Measurements from ENCODE around the gene PEX13.
A peak's percentile ranks its signal among the peaks of the same experiment; 100 is the strongest.

Gene PEX13

DNA sequence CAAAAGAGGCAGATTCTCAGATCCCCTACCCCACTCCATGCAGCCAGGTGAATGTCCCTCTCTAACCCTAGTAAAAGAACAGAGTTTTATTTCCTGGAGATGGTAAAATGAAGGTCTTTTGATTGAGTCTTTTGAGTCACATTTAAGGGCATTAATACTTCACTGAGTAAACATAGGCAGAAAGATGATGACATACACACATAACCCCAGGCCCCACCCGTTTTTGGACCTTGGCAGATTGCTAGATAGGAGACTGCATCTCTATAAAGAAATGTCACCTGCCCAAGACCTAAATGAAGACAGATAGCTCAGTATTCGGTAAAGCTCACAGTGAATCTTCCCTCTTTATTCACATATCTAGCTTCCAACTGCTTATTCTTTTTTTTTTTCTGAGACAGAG lies 28.3 kb upstream of the PEX13 start:
- Histone ChIP-seq H3K4me1 (ENCODE audit: control extremely low read depth in 1 of 4, control insufficient read depth in 4 of 4, insufficient read depth in 4 of 4, low read length in 3 of 4) (peaks cover 0 to 14% (median under 1%) of the 10 kb centered on the region in 4 experiments), H3K27me3 (replicated peaks in 2 of 5; ENCODE audit: control insufficient read depth in 4 of 5, insufficient read depth in 5 of 5, low read length in 4 of 5) (no peaks in the 10 kb centered on the region), H3K27ac (ENCODE audit: insufficient read depth in 1 of 2, low read depth in 1 of 2, low read length in 2 of 2, poor library complexity in 1 of 2, severe bottlenecking in 2 of 2) (no peak overlapping the region), H3K36me3 (ENCODE audit: control insufficient read depth in 4 of 4, insufficient read depth in 4 of 4, low read length in 3 of 4) (no peaks in the 10 kb centered on the region), H3K4me3 (ENCODE audit: control insufficient read depth in 1 of 7, extremely low read depth in 1 of 7, insufficient read depth in 4 of 7, low read depth in 2 of 7, low read length in 6 of 7) (no peak overlapping the region), H3K9me3 (ENCODE audit: control extremely low read depth in 1 of 5, control insufficient read depth in 4 of 5, insufficient read depth in 2 of 5, low read depth in 1 of 5, low read length in 4 of 5) (peaks cover 0 to 12% (median 4%) of the 10 kb centered on the region in 5 experiments)
- WGBS (ENCODE audit: insufficient coverage), result 93% methylated on average over 2 of the region's 2 CpGs
- ChIA-PET POLR2A (no interaction called here), CTCF (interaction anchor here (1.1 to 2.3 kb wide), 2 partner anchors 10 to 23 kb away, joined by 3 to 6 read pairs; no protein-coding TSS in a partner anchor)
- no peak for DNase-seq

DNA sequence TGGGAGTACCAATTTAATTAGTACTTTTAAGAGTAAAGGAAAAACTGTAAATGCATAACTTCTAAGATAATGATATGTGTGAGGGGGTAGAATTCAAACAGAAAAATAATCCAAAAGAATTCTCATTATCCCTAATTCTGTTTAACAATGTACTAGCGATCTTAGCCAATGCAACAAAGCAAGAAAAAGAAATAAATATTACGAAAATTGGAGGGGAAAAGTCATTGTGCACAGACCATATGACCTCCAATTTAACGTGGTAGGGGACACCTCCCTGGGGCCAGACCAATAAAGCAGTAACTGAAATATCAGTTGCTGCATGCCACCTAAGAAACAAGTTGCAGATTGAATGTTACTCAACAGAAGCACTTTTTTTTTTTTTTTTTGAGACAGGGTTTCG lies 25.9 kb upstream of the PEX13 start:
- Histone ChIP-seq H3K4me3 (ENCODE audit: control insufficient read depth in 1 of 7, extremely low read depth in 1 of 7, insufficient read depth in 4 of 7, low read depth in 2 of 7, low read length in 6 of 7) (no peak overlapping the region), H3K27ac (ENCODE audit: insufficient read depth in 1 of 2, low read depth in 1 of 2, low read length in 2 of 2, poor library complexity in 1 of 2, severe bottlenecking in 2 of 2) (no peak overlapping the region), H3K36me3 (ENCODE audit: control insufficient read depth in 4 of 4, insufficient read depth in 4 of 4, low read length in 3 of 4) (no peaks in the 10 kb centered on the region), H3K4me1 (ENCODE audit: control extremely low read depth in 1 of 4, control insufficient read depth in 4 of 4, insufficient read depth in 4 of 4, low read length in 3 of 4) (peaks cover 0 to 8% (median 0%) of the 10 kb centered on the region in 4 experiments), H3K9me3 (ENCODE audit: control extremely low read depth in 1 of 5, control insufficient read depth in 4 of 5, insufficient read depth in 2 of 5, low read depth in 1 of 5, low read length in 4 of 5) (peaks cover 0 to 12% (median 4%) of the 10 kb centered on the region in 5 experiments), H3K27me3 (replicated peaks in 2 of 5; ENCODE audit: control insufficient read depth in 4 of 5, insufficient read depth in 5 of 5, low read length in 4 of 5) (no peaks in the 10 kb centered on the region)
- ChIA-PET POLR2A (no interaction called here), CTCF (interaction anchor here (1.3 to 2.3 kb wide), 2 partner anchors 8 to 15 kb away, joined by 3 to 6 read pairs; no protein-coding TSS in a partner anchor)
- no peak for DNase-seq
- 100% methylated on average over 3 of the region's 4 CpGs for WGBS (ENCODE audit: insufficient coverage)

DNA sequence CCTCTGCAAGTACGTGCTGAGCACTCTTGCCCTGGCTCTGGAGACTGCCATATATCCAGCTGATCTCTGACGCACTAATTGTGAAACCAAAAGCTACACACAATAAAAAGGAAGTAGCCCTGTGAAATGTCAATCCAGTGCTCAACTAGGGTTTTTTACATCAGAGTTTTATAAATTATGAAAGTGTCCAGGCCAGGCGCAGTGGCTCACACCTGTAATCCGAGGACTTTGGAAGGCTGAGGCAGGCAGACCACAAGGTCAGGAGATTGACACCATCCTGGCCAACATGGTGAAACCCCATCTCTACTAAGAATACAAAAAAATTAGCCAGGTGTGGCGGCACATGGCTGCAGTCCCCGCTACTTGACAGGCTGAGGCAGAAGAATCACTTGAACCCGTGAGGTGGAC lies 24.5 kb upstream of the PEX13 start:
- Histone ChIP-seq H3K9me3 (ENCODE audit: control extremely low read depth in 1 of 5, control insufficient read depth in 4 of 5, insufficient read depth in 2 of 5, low read depth in 1 of 5, low read length in 4 of 5) (peaks cover 0 to 12% (median 4%) of the 10 kb centered on the region in 5 experiments), H3K27ac (ENCODE audit: insufficient read depth in 1 of 2, low read depth in 1 of 2, low read length in 2 of 2, poor library complexity in 1 of 2, severe bottlenecking in 2 of 2) (no peak overlapping the region), H3K4me3 (ENCODE audit: control insufficient read depth in 1 of 7, extremely low read depth in 1 of 7, insufficient read depth in 4 of 7, low read depth in 2 of 7, low read length in 6 of 7) (peak overlapping the region in 2 of 7 experiments; percentile 5 to 52), H3K4me1 (ENCODE audit: control extremely low read depth in 1 of 4, control insufficient read depth in 4 of 4, insufficient read depth in 4 of 4, low read length in 3 of 4) (no peaks in the 10 kb centered on the region), H3K36me3 (ENCODE audit: control insufficient read depth in 4 of 4, insufficient read depth in 4 of 4, low read length in 3 of 4) (peaks cover 0 to 2% (median 0%) of the 10 kb centered on the region in 4 experiments), H3K27me3 (replicated peaks in 2 of 5; ENCODE audit: control insufficient read depth in 4 of 5, insufficient read depth in 5 of 5, low read length in 4 of 5) (no peaks in the 10 kb centered on the region)
- 87% methylated on average over 7 of the region's 7 CpGs for WGBS (ENCODE audit: insufficient coverage)
- peak in 2 of 3 donors; percentile 73 to 74 for DNase-seq
- CTCF ChIA-PET, result interaction anchor here (1.3 to 1.7 kb wide), 5 partner anchors 13 to 318 kb away, joined by 3 to 4 read pairs (median 3); no protein-coding TSS in a partner anchor
- POLR2A ChIA-PET, result no interaction called here

DNA sequence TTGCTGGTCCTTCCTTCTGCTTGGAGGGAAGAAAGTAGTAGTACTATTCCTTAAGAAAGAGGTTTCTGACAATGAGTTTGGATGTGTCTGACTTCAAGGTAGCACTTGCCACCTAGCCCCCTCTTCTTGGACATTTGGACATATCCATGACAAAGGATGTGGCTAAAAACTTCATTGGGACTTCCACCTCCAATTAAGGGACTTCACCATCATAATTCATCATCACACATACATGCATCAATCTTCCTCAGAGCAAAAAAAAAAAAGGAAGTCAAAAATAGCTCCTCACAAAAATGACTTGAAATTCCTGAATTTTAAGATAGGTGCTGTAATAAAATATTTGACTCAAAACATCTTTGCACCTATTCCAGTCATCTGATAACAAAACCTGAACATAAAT lies 23.4 kb upstream of the PEX13 start:
- ChIA-PET CTCF (interaction anchor here (0.6 kb wide), 1 partner anchor 31 kb away, joined by 3 read pairs; no protein-coding TSS in a partner anchor), POLR2A (interaction anchor here (0.7 kb wide), 1 partner anchor 319 kb away, joined by 4 read pairs; no protein-coding TSS in a partner anchor)
- no peak for DNase-seq

DNA sequence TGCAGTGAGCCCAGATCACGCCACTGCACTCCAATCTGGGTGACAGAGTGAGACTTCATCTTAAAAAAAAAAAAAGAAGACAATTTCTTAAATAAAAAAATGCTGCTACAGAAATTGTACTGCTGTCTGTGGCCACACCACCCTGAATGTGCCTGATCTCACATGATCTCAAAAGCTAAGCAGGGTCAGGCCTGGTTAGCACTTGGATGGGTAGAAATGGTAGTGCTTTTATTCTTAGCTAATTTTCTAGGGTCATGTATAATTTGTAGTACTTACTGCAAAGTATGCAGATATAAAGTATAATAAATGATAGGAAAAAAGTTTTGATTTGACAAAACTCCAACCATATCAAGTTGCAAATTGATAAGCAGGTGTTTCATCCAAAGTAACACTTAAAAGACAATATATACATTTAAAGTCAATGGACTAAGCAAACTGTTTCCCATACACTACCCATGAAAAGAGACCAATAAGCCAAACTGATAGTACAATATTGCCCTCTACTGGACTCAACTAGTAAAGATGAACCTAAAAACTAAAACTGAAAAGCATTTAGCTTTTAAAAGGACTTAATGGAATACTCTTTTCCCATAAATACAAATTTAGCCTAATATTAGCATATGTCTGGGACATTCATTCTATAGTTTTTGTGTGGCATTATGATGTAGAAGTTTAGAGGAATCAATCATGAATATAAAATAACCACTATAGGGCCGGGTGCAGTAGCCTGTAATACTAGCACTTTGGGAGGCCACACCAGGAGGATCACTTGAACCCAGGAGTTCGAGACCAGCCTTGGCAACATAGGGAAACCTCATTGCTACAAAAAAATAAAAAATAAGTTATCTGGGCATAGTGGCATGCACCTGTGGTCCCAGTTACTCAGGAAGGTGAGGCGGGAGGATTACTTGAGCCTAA lies 18.6 kb upstream of the PEX13 start:
- no peak overlapping the region for H3K27ac ChIP-seq (ENCODE audit: insufficient read depth in 1 of 2, low read depth in 1 of 2, low read length in 2 of 2, poor library complexity in 1 of 2, severe bottlenecking in 2 of 2)
- peaks cover 0 to 2% (median under 1%) of the 10 kb centered on the region in 4 experiments for H3K36me3 ChIP-seq (ENCODE audit: control insufficient read depth in 4 of 4, insufficient read depth in 4 of 4, low read length in 3 of 4)
- peak; percentile 56 to 73 (median 69) for DNase-seq
- no peaks in the 10 kb centered on the region for H3K27me3 ChIP-seq (replicated peaks in 2 of 5; ENCODE audit: control insufficient read depth in 4 of 5, insufficient read depth in 5 of 5, low read length in 4 of 5)
- 60% methylated on average over 1 of the region's 4 CpGs for WGBS (ENCODE audit: insufficient coverage)
- no peaks in the 10 kb centered on the region for H3K9me3 ChIP-seq (ENCODE audit: control extremely low read depth in 1 of 5, control insufficient read depth in 4 of 5, insufficient read depth in 2 of 5, low read depth in 1 of 5, low read length in 4 of 5)
- no peaks in the 10 kb centered on the region for H3K4me1 ChIP-seq (ENCODE audit: control extremely low read depth in 1 of 4, control insufficient read depth in 4 of 4, insufficient read depth in 4 of 4, low read length in 3 of 4)
- POLR2A ChIA-PET, result interaction anchor here (0.6 kb wide), 1 partner anchor 408 kb away, joined by 3 read pairs; no protein-coding TSS in a partner anchor
- H3K4me3 ChIP-seq (ENCODE audit: control insufficient read depth in 1 of 7, extremely low read depth in 1 of 7, insufficient read depth in 4 of 7, low read depth in 2 of 7, low read length in 6 of 7), result no peak overlapping the region
- CTCF ChIA-PET, result interaction anchor here (0.5 to 5.1 kb wide), 31 partner anchors 8 to 1399 kb away, joined by 3 to 41 read pairs (median 4); partner anchors contain the start of genes PEX13 and PUS10

More for the DNA sequence above, 23.4 kb upstream of the PEX13 start:
- H3K4me3 ChIP-seq (ENCODE audit: control insufficient read depth in 1 of 7, extremely low read depth in 1 of 7, insufficient read depth in 4 of 7, low read depth in 2 of 7, low read length in 6 of 7), result no peak overlapping the region
- H3K36me3 ChIP-seq (ENCODE audit: control insufficient read depth in 4 of 4, insufficient read depth in 4 of 4, low read length in 3 of 4), result peaks cover 0 to 2% (median 0%) of the 10 kb centered on the region in 4 experiments
- peaks cover 0 to 12% (median 4%) of the 10 kb centered on the region in 5 experiments for H3K9me3 ChIP-seq (ENCODE audit: control extremely low read depth in 1 of 5, control insufficient read depth in 4 of 5, insufficient read depth in 2 of 5, low read depth in 1 of 5, low read length in 4 of 5)
- H3K4me1 ChIP-seq (ENCODE audit: control extremely low read depth in 1 of 4, control insufficient read depth in 4 of 4, insufficient read depth in 4 of 4, low read length in 3 of 4), result no peaks in the 10 kb centered on the region
- no peaks in the 10 kb centered on the region for H3K27me3 ChIP-seq (replicated peaks in 2 of 5; ENCODE audit: control insufficient read depth in 4 of 5, insufficient read depth in 5 of 5, low read length in 4 of 5)
- H3K27ac ChIP-seq (ENCODE audit: insufficient read depth in 1 of 2, low read depth in 1 of 2, low read length in 2 of 2, poor library complexity in 1 of 2, severe bottlenecking in 2 of 2), result no peak overlapping the region

DNA sequence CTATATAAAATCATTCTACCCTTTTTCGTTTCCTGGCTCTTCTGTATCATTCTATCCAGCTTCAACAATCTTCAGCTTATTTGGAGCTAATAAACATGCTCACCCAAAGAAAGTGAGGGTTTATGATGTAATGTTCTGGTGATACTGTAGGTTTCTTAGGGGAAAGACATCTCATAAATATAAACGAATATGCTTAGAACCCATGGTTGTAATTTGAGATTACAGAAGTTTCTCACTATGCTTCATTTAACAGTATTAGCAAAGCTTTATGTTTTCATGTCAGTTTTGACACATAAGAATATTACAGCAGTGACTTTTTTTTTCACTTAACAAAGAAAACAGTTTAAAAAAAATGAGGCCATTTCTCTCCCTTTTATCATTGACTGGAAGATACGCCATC lies 11.8 kb upstream of the PEX13 start:
- Histone ChIP-seq H3K9me3 (ENCODE audit: control extremely low read depth in 1 of 5, control insufficient read depth in 4 of 5, insufficient read depth in 2 of 5, low read depth in 1 of 5, low read length in 4 of 5) (no peaks in the 10 kb centered on the region), H3K4me3 (ENCODE audit: control insufficient read depth in 1 of 7, extremely low read depth in 1 of 7, insufficient read depth in 4 of 7, low read depth in 2 of 7, low read length in 6 of 7) (no peak overlapping the region), H3K27me3 (replicated peaks in 2 of 5; ENCODE audit: control insufficient read depth in 4 of 5, insufficient read depth in 5 of 5, low read length in 4 of 5) (no peaks in the 10 kb centered on the region), H3K4me1 (ENCODE audit: control extremely low read depth in 1 of 4, control insufficient read depth in 4 of 4, insufficient read depth in 4 of 4, low read length in 3 of 4) (no peaks in the 10 kb centered on the region), H3K27ac (ENCODE audit: insufficient read depth in 1 of 2, low read depth in 1 of 2, low read length in 2 of 2, poor library complexity in 1 of 2, severe bottlenecking in 2 of 2) (no peak overlapping the region), H3K36me3 (ENCODE audit: control insufficient read depth in 4 of 4, insufficient read depth in 4 of 4, low read length in 3 of 4) (peaks cover 0 to 2% (median under 1%) of the 10 kb centered on the region in 4 experiments)
- WGBS (ENCODE audit: insufficient coverage), result no CpG with 5 or more reads among the region's 3 CpGs
- ChIA-PET CTCF (interaction anchor here (0.7 to 1.8 kb wide), 6 partner anchors 8 to 297 kb away, joined by 3 to 6 read pairs (median 4); no protein-coding TSS in a partner anchor), POLR2A (interaction anchor here (0.6 kb wide), 1 partner anchor 328 kb away, joined by 3 read pairs; no protein-coding TSS in a partner anchor)
- DNase-seq, result no peak

Data from common myeloid progenitor, CD34-positive (primary cell).